ENCODE data around the gene TMEM185B. TPM values are rescaled to one million over a fixed set of nuclear protein-coding genes. Genes with fewer than 3 reads are reported as not detected.

Gene TMEM185B
- total and polyA plus RNA-seq, 2 donors (not counting 3 experiments of a cell fraction or from before 2014, with no cell fraction given): 29.9 to 31.8 TPM

DNA sequence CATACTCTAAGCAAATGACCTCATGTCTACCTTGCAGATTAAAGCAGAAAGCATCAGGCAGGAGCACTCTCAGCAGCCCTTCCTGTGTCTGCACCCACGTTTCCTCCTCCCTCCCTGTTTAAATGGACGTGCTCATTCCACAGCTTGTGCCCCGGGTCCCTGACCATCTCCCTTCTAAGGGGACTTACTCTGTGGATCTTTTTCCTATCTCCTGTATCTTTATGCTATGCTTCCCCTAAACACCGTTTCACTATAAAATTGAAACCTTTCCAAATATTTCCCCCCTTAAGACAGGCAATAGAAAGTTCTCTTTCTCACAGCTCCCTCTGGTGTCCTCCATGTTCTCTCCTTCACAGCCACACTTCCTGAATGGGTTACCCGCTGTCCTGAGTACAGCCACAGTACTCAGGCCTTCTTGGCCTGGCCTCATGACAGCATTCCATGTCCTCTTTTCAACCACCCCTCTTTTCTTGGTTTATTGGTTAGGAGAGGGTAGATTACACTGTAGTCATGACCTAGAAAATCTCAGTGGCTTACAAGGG, 41.1 kb downstream of the TMEM185B start:
- no peak overlapping the region for H3K9ac ChIP-seq (replicated peaks; ENCODE audit: extremely low read depth, insufficient read depth, low read length)
- no peak overlapping the region for H3K27ac ChIP-seq (ENCODE audit: insufficient read depth, low read depth, low read length)
- no peak for TF ChIP-seq POLR2A (IDR thresholded peaks at IDR 0.05; ENCODE audit: low read depth, low read length)
- TF ChIP-seq, protein P1, sequence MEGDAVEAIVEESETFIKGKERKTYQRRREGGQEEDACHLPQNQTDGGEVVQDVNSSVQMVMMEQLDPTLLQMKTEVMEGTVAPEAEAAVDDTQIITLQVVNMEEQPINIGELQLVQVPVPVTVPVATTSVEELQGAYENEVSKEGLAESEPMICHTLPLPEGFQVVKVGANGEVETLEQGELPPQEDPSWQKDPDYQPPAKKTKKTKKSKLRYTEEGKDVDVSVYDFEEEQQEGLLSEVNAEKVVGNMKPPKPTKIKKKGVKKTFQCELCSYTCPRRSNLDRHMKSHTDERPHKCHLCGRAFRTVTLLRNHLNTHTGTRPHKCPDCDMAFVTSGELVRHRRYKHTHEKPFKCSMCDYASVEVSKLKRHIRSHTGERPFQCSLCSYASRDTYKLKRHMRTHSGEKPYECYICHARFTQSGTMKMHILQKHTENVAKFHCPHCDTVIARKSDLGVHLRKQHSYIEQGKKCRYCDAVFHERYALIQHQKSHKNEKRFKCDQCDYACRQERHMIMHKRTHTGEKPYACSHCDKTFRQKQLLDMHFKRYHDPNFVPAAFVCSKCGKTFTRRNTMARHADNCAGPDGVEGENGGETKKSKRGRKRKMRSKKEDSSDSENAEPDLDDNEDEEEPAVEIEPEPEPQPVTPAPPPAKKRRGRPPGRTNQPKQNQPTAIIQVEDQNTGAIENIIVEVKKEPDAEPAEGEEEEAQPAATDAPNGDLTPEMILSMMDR (IDR thresholded peaks at IDR 0.05; ENCODE audit: extremely low read depth in 1 of 2, insufficient read depth in 1 of 2, low read depth in 1 of 2, low read length in 2 of 2): no peak
- TF ChIP-seq, protein P2, sequence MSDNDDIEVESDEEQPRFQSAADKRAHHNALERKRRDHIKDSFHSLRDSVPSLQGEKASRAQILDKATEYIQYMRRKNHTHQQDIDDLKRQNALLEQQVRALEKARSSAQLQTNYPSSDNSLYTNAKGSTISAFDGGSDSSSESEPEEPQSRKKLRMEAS (IDR thresholded peaks at IDR 0.05; ENCODE audit: insufficient read depth, insufficient read length): no peak
- no peak for TF ChIP-seq JUN (IDR thresholded peaks at IDR 0.05; ENCODE audit: borderline replicate concordance, insufficient read depth, insufficient read length, low read depth)
- no peak for TF ChIP-seq EZH2 (IDR thresholded peaks at IDR 0.05; ENCODE audit: borderline replicate concordance, low read depth, low read length, severe bottlenecking)
- no peak for TF ChIP-seq POLR2AphosphoS5 (IDR thresholded peaks at IDR 0.05; ENCODE audit: insufficient read depth, low read depth, low read length)
- TF ChIP-seq MYC (IDR thresholded peaks at IDR 0.05; ENCODE audit: low read depth, low read length): no peak
- no peak for TF ChIP-seq FOS (IDR thresholded peaks at IDR 0.05; ENCODE audit: borderline replicate concordance, insufficient read depth, low read length)
- TF ChIP-seq GATA2 (IDR thresholded peaks at IDR 0.05; ENCODE audit: insufficient read depth, insufficient read length, low read depth, low read length): no peak
- H3K9me3 ChIP-seq (replicated peaks; ENCODE audit: control insufficient read depth, insufficient read depth, low read length): no peaks in the 10 kb centered on the region
- no peaks in the 10 kb centered on the region for H3K4me1 ChIP-seq (ENCODE audit: control insufficient read depth, extremely low read depth, insufficient read depth, low read length)
- dilution Hi-C loops (cut with MboI; ENCODE audit: extremely low pct_ligation_motif_present, low sequenced_read_pairs) (no loop called here), intact Hi-C loops (cut with micrococcal nuclease) (no loop called here)
- H3K36me3 ChIP-seq (ENCODE audit: control insufficient read depth in 2 of 2, extremely low read depth in 1 of 2, insufficient read depth in 2 of 2, low read length in 2 of 2): no peaks in the 10 kb centered on the region
- H2AFZ ChIP-seq (ENCODE audit: low read depth, low read length): no peak overlapping the region
- H3K4me2 ChIP-seq (ENCODE audit: insufficient read depth, low read length): no peak overlapping the region
- H3K79me2 ChIP-seq (ENCODE audit: control insufficient read depth, insufficient read depth, low read length): no peaks in the 10 kb centered on the region
- H4K20me1 ChIP-seq (replicated peaks; ENCODE audit: control insufficient read depth, extremely low read depth, insufficient read depth, low read length): no peaks in the 10 kb centered on the region
- no peaks in the 10 kb centered on the region for H3K27me3 ChIP-seq (ENCODE audit: control insufficient read depth in 2 of 2, insufficient read depth in 2 of 2, low read length in 2 of 2)
- H3K4me3 ChIP-seq (replicated peaks in 1 of 3; ENCODE audit: insufficient read depth in 1 of 3, low read depth in 1 of 3, low read length in 3 of 3): no peak overlapping the region
- FAIRE-seq: no peak
- POLR2A ChIA-PET: no interaction called here
- DNase-seq (ENCODE audit: low read depth, low spot score): no peak
- no TSS peak for BruUV-seq (replicated peaks)
- H3K9me1 ChIP-seq (replicated peaks; ENCODE audit: control insufficient read depth, extremely low read depth, insufficient read depth, low read length): no peaks in the 10 kb centered on the region
- CTCF ChIA-PET: interaction anchor here (0.5 to 2.5 kb wide), 3 partner anchors 131 to 873 kb away, joined by 3 to 9 read pairs (median 3); no protein-coding TSS in a partner anchor
